B cell (primary cell): ENCODE results near the gene SIGLEC10. TPM values are rescaled to one million over a fixed set of nuclear protein-coding genes. Genes with fewer than 3 reads are reported as not detected.

ENCODE experiments used
- ATAC-seq: fragments of 200-7000 bp; cut with Tn5 transposase; one replicate; pipeline ENCODE4 v1.10.0; 2021; ENCODE audit warnings: low read depth, mild to moderate bottlenecking, moderate number of reproducible peaks, moderate library complexity
- CTCF ChIA-PET: fragments of 350-600 bp; sonication (Branson Sonifier 250); formaldehyde crosslinking; loops from one replicate; lab custom pipeline; 2021; ENCODE audit warnings: antibody characterized with exemption, inconsistent platforms; lab: Charles Lee
- POLR2A ChIA-PET: fragments of 350-600 bp; sonication (Branson Sonifier 250); formaldehyde crosslinking; loops from one replicate; lab custom pipeline; 2021; ENCODE audit warnings: antibody characterized with exemption; lab: Charles Lee
- DNase-seq: peaks from one replicate; pipeline ENCODE4 v3.0.0; 2013
- H2AFZ ChIP-seq: 2 replicates; pipeline ENCODE4 v1.6.1; 2012; ENCODE audit warnings: mild to moderate bottlenecking, low read depth, low read length; ENCODE audit not compliant: insufficient read depth, poor library complexity, severe bottlenecking
- H3K27ac ChIP-seq, 2 donors: 1 replicate in 1 of 2; 2 replicates in 1 of 2; pipeline ENCODE4 v1.5.1; 2012 to 2013; ENCODE audit warnings: low read length in 2 of 2, mild to moderate bottlenecking in 2 of 2, moderate library complexity in 1 of 2
- H3K27me3 ChIP-seq, 4 experiments: fragments of 200-600 bp in 1 of 4; sonication (generic) in 1 of 4; replicated peaks in 1 of 4; 1 replicate in 2 of 4; 2 replicates in 2 of 4; pipeline versions ENCODE4 v1.6.1 to v1.7.0; 2013 to 2016; ENCODE audit warnings: low read length in 3 of 4, mild to moderate bottlenecking in 2 of 4, mixed read lengths in 1 of 4, moderate library complexity in 1 of 4; ENCODE audit not compliant: insufficient read depth in 4 of 4, control insufficient read depth in 3 of 4; ENCODE audit errors: control extremely low read depth in 1 of 4
- H3K36me3 ChIP-seq, 2 experiments: replicated peaks in 1 of 2; 1 replicate in 1 of 2; 2 replicates in 1 of 2; pipeline versions ENCODE4 v1.6.1 to v1.7.1; 2013; ENCODE audit warnings: low read length in 1 of 2; ENCODE audit not compliant: insufficient read depth in 2 of 2, control insufficient read depth in 1 of 2; ENCODE audit errors: control extremely low read depth in 1 of 2, extremely low read depth in 1 of 2
- H3K4me1 ChIP-seq, 2 donors: fragments of 200-600 bp in 1 of 2; sonication (generic) in 1 of 2; 1 replicate in 1 of 2; 2 replicates in 1 of 2; pipeline versions ENCODE4 v1.5.1 to v1.6.1; 2013 to 2017; ENCODE audit warnings: low read length in 2 of 2; ENCODE audit not compliant: control insufficient read depth in 2 of 2, insufficient read depth in 2 of 2
- H3K4me2 ChIP-seq: replicated peaks from 2 replicates; pipeline ENCODE3; 2012; ENCODE audit warnings: mild to moderate bottlenecking, low read depth, low read length; ENCODE audit not compliant: poor library complexity, severe bottlenecking
- H3K4me3 ChIP-seq, 5 experiments: fragments of 200-600 bp in 1 of 5; sonication (generic) in 1 of 5; 1 replicate in 3 of 5; 2 replicates in 2 of 5; pipeline versions ENCODE4 v1.5.1 to v1.7.0; 2011 to 2016; ENCODE audit warnings: low read length in 4 of 5, mild to moderate bottlenecking in 4 of 5, low read depth in 2 of 5, control low read depth in 1 of 5, moderate library complexity in 1 of 5; ENCODE audit not compliant: insufficient read depth in 1 of 5; ENCODE audit errors: control extremely low read depth in 1 of 5, extremely low read depth in 1 of 5
- H3K79me2 ChIP-seq: fragments of 200-600 bp; sonication (generic); one replicate; pipeline ENCODE4 v1.6.0; 2016; ENCODE audit warnings: low read length; ENCODE audit not compliant: control insufficient read depth, insufficient read depth
- H3K9ac ChIP-seq: fragments of 200-600 bp; sonication (generic); 2 replicates; pipeline ENCODE4 v1.6.1; 2017; ENCODE audit warnings: mild to moderate bottlenecking, low read length, moderate library complexity
- H3K9me3 ChIP-seq, 3 donors: one replicate each; pipeline versions ENCODE4 v1.6.1 to v1.7.1; 2013; ENCODE audit warnings: low read length in 2 of 3; ENCODE audit not compliant: control insufficient read depth in 2 of 3, insufficient read depth in 1 of 3; ENCODE audit errors: control extremely low read depth in 1 of 3
- H4K20me1 ChIP-seq: 2 replicates; pipeline ENCODE4 v1.6.0; 2012; ENCODE audit warnings: mild to moderate bottlenecking, low read length; ENCODE audit not compliant: insufficient read depth, control insufficient read depth, poor library complexity, severe bottlenecking
- H3K27ac Mint-ChIP-seq: one replicate; pipeline ENCODE4 v1.8.0; 2021; ENCODE audit warnings: mixed read lengths
- H3K27me3 Mint-ChIP-seq: one replicate; pipeline ENCODE4 v1.8.0; 2021; ENCODE audit warnings: mixed read lengths
- H3K4me1 Mint-ChIP-seq: one replicate; pipeline ENCODE4 v1.8.0; 2021; ENCODE audit warnings: mixed read lengths
- H3K4me3 Mint-ChIP-seq: one replicate; pipeline ENCODE4 v1.8.0; 2021; ENCODE audit warnings: mixed read lengths
- H3K9me3 Mint-ChIP-seq: one replicate; pipeline ENCODE4 v1.8.0; 2022; ENCODE audit warnings: mixed read lengths; ENCODE audit not compliant: insufficient read depth
- EZH2 ChIP-seq: IDR thresholded peaks from 2 replicates; pipeline ENCODE4 v1.6.1; 2012; ENCODE audit warnings: borderline replicate concordance, low read depth, mild to moderate bottlenecking, moderate library complexity, low read length; ENCODE audit not compliant: insufficient read depth, poor library complexity, severe bottlenecking
- WGBS: methylation state at CpG from one replicate; pipeline ENCODE4 v1.1.5; 2013; ENCODE audit warnings: missing lambda C conversion rate; ENCODE audit not compliant: insufficient coverage; 5-methylcytosine and 5-hydroxymethylcytosine counted together
- intact Hi-C: fragments of 100-400 bp; cut with micrococcal nuclease; formaldehyde crosslinking; loops from one replicate; pipeline ENCODE4 v1.10.0; 2022
- polyA plus RNA-seq: library from polyadenylated mRNA; depleted of rRNA; stranded (reverse); fragments of >200 nt; gene quantifications from 2 replicates; pipeline ENCODE4 v1.2.3, GENCODE V29; 2012
- total RNA-seq, 2 donors: library from RNA; stranded (reverse); fragments of 120-200 nt in 1 of 2; gene quantifications; 1 replicate in 1 of 2; 2 replicates in 1 of 2; pipeline versions ENCODE4 v1.2.3 to v1.2.4, GENCODE V29; 2013 to 2022
- TF ChIP-seq, protein P1 (sequence below): fragments of 200-600 bp; IDR thresholded peaks from one replicate; pipeline ENCODE4 v1.8.0; 2022; ENCODE audit warnings: antibody characterized with exemption, mild to moderate bottlenecking

SIGLEC10 gene
- total and polyA plus RNA-seq, 2 donors (not counting 1 experiment from before 2014, with no cell fraction given), result 49.1 to 87.6 TPM

DNA sequence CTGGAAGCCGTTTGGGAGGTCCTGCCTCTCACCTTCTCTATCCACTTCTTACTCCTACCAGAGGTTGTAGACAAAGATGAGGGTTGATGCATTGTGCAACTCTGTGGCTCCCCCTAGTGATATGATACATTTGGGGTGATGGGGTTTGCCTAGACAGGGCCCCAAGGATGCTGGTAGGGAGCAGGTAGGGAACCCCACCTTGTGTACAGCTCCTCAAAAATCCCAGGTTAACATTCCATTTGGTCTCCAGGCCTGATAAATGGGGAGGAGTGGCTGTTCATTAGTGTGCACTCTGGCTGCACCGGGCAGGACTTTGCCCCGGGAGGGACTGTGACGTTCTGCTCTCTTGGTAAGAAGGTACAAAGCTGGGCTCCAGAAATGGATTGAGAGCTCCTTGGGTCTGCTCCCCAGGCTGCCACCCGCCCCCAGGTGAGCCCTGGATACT, 21.6 kb upstream of the SIGLEC10 start:
- H4K20me1 ChIP-seq, result no peaks in the 10 kb centered on the region
- H3K4me2 ChIP-seq, result no peak overlapping the region
- ATAC-seq, result no peak
- peaks cover 0 to 13% (median 1%) of the 10 kb centered on the region in 4 experiments for H3K27me3 ChIP-seq
- Mint-ChIP-seq H3K4me1 (peaks cover 32% of the 10 kb centered on the region), H3K9me3 (no peaks in the 10 kb centered on the region), H3K27me3 (peaks cover 23% of the 10 kb centered on the region), H3K4me3 (no peak overlapping the region), H3K27ac (peak overlapping the region; percentile 32)
- no peaks in the 10 kb centered on the region for H3K79me2 ChIP-seq
- H2AFZ ChIP-seq, result no peak overlapping the region
- no peak overlapping the region for H3K27ac ChIP-seq
- TF ChIP-seq, protein P1, sequence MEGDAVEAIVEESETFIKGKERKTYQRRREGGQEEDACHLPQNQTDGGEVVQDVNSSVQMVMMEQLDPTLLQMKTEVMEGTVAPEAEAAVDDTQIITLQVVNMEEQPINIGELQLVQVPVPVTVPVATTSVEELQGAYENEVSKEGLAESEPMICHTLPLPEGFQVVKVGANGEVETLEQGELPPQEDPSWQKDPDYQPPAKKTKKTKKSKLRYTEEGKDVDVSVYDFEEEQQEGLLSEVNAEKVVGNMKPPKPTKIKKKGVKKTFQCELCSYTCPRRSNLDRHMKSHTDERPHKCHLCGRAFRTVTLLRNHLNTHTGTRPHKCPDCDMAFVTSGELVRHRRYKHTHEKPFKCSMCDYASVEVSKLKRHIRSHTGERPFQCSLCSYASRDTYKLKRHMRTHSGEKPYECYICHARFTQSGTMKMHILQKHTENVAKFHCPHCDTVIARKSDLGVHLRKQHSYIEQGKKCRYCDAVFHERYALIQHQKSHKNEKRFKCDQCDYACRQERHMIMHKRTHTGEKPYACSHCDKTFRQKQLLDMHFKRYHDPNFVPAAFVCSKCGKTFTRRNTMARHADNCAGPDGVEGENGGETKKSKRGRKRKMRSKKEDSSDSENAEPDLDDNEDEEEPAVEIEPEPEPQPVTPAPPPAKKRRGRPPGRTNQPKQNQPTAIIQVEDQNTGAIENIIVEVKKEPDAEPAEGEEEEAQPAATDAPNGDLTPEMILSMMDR, result peak; percentile 76
- TF ChIP-seq EZH2, result no peak
- peak; percentile 75 for DNase-seq
- POLR2A ChIA-PET, result no interaction called here
- CTCF ChIA-PET, result interaction anchor here (1.3 to 9.7 kb wide), 11 partner anchors 8 to 221 kb away, joined by 3 to 112 read pairs (median 7); partner anchors contain the start of genes ETFB, SIGLEC10 and VSIG10L
- no peak overlapping the region for H3K9ac ChIP-seq
- H3K36me3 ChIP-seq, result no peaks in the 10 kb centered on the region
- H3K9me3 ChIP-seq, result peaks cover 0 to 5% (median 0%) of the 10 kb centered on the region in 3 donors
- H3K4me1 ChIP-seq, result peaks cover 20 to 32% of the 10 kb centered on the region in 2 donors
- intact Hi-C loops, result loop anchor here (1.0 kb wide), 2 partner anchors 17 to 101 kb away; no protein-coding TSS in a partner anchor
- WGBS, result 87% methylated on average over 4 of the region's 5 CpGs
- H3K4me3 ChIP-seq, result no peak overlapping the region

DNA sequence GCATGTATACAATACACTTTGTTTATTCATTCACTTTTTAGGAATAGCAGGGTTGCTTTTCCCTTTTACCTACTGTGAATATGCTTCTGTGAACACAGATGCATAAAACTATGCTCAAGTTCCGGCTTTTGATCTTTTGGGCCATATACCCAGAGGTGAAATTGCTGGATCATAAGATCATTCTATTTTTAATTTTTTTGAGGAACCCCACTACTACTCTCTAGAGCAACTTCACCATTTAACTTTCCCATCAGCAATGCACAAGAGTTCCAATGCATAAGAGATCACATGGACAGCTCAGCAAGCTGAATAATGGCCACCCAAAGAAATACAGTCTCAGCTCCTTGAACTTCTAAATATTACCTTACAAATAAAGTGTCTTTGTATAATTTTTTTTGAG, 17.0 kb upstream of the SIGLEC10 start:
- no peak for TF ChIP-seq EZH2
- TF ChIP-seq, protein P1, result no peak
- Histone ChIP-seq H3K27ac (no peak overlapping the region), H3K9me3 (no peaks in the 10 kb centered on the region), H3K4me2 (no peak overlapping the region), H4K20me1 (no peaks in the 10 kb centered on the region), H3K79me2 (no peaks in the 10 kb centered on the region), H3K9ac (no peak overlapping the region), H2AFZ (no peak overlapping the region), H3K36me3 (no peaks in the 10 kb centered on the region), H3K4me3 (no peak overlapping the region), H3K27me3 (peaks cover 0 to 13% (median 0%) of the 10 kb centered on the region in 4 experiments), H3K4me1 (peaks cover 0 to 8% of the 10 kb centered on the region in 2 donors)
- WGBS, result no CpG with 5 or more reads among the region's 1 CpG
- intact Hi-C loops, result no loop called here
- no peak for DNase-seq
- CTCF ChIA-PET, result interaction anchor here (1.0 to 9.7 kb wide), 3 partner anchors 15 to 227 kb away, joined by 3 to 112 read pairs (median 7); partner anchors contain the start of gene SIGLEC10
- Mint-ChIP-seq H3K4me3 (no peak overlapping the region), H3K4me1 (peaks cover 6% of the 10 kb centered on the region), H3K27ac (no peak overlapping the region), H3K9me3 (no peaks in the 10 kb centered on the region), H3K27me3 (peaks cover 26% of the 10 kb centered on the region)
- POLR2A ChIA-PET, result interaction anchor here (1.5 kb wide), 1 partner anchor 17 kb away, joined by 3 read pairs; the partner anchor contains the start of gene SIGLEC10
- ATAC-seq, result no peak
